SW480 (cell line): Measurements from ENCODE around the gene PASK.

ENCODE experiments used
- DNase-seq: peaks from one replicate; pipeline ENCODE4 v3.0.0-alpha.2; 2016; ENCODE audit warnings: low spot score

Gene PASK

DNA sequence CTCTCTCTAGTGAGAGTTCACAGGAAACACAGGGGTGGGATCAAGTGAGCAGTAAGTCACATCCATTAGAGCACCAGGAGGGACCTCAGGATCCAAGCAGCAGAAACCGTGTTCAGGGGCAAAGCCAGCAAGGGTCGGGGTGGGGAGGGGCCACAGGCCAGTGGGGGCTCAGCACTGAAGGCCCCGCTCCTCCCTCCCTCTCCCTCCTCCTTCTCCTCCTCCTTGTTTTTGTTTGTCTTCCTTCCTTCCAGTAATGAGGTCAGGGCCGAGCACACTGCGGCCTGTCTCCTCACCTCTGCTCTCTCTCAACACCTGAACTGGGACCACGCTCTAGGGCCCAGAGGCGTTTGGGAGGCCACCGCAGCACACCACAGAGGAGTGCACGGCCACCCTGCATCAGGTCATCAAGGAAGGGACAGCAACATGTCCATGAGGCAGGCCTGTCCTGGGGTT lies 68.1 kb downstream of the PASK start:
- DNase-seq, result no peak

DNA sequence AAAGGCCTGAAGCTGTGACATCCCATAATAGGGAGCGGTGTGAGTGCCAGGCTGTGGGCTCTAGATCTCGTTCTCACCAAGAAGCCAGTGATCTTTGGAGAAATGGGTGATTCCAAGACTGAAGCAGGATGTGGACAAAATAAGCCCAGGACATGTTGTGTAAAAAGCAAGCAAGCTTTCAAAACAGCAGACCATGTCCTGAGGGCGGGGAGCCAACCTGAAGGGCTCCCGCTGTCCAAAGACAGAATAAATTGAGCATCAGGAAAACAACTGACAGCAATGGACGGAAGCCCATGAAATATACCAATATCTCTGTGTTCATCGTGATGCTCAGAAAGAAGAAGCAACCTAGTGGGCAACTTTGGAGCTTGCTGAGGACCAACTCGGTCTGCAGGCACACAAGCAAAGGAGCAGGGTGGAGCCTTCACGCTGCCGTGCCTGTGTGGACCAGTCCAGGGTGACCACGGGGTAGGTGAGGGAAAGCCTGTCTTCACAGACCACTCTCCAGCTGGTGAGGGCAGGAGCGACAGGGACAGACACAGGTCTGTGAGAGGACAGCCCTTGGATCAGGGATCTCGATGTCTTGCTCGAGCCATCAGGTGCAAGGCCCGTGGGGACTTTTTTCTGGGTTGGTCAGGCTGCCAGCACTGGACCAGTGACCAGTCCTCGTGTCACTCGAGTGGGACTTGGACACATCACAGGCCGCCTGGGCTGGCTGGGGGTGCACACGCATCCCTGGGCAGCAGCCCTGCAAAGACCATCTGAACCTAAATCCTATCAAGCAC lies 68.7 kb downstream of the PASK start:
- no peak for DNase-seq

DNA sequence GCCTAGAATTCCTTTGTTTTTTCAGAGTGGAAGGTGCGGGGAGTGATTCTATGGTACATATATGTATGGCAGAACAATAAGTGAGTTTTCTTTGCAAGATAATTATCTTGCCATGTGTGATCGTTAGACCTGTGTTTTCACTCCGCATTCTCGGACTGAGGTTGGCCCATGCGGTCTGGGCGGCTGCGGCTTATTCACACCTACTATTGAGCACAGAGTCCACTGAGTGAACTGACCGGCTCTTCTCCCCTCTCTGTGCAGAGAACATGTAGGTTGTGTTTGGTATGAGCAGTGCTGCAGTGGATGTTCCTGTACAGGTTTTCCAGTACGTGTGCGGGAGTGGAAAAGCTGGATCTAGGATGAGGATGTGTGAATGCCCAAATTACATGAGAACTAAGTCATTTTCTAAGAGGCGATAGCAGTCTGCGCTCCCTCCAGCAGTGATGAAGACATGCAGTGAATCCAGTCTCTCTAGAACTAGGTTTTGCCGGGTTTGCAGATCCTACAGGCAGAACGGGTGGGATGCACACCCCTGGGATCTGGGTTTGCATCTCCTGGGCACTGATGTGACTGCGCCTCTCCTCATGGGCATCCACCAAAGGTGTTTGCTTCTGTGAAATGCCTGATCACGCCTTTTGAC lies 74.3 kb downstream of the PASK start:
- no peak for DNase-seq

DNA sequence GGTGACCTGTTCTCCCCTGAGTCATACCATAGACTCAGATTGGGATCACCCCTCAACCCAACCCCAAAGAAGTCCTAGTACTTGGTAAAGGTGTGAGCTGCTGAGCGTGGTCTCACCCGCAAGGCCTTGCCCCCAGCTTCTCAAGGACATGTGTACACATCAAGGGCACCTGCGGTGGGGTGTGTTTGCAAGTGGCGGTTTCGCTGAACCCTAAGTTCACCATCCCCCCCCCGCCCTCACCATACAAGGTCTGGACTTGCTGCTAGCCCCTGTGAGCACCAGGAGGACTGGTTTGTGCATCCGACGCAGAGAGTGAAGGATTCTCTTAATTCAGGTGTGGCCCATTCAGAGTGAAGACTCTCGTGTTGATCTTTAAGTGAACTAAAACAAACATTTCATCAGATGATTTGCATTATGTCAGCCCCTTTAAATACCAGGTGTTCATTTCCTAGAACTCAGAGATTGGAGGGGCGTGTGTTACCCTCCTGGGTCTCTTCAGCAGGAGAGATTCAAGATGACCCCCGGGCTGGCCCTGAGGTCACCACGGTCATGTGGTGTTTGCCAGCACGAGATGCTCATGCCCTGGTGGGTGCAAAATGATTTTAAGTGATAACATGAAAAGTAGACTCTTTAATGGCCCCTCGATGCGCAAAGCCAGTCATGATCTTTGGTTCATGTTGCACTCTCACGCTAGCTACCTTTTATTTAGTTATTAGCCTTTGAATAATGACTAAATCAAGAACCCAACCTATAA lies 75.0 kb downstream of the PASK start:
- DNase-seq, result no peak

DNA sequence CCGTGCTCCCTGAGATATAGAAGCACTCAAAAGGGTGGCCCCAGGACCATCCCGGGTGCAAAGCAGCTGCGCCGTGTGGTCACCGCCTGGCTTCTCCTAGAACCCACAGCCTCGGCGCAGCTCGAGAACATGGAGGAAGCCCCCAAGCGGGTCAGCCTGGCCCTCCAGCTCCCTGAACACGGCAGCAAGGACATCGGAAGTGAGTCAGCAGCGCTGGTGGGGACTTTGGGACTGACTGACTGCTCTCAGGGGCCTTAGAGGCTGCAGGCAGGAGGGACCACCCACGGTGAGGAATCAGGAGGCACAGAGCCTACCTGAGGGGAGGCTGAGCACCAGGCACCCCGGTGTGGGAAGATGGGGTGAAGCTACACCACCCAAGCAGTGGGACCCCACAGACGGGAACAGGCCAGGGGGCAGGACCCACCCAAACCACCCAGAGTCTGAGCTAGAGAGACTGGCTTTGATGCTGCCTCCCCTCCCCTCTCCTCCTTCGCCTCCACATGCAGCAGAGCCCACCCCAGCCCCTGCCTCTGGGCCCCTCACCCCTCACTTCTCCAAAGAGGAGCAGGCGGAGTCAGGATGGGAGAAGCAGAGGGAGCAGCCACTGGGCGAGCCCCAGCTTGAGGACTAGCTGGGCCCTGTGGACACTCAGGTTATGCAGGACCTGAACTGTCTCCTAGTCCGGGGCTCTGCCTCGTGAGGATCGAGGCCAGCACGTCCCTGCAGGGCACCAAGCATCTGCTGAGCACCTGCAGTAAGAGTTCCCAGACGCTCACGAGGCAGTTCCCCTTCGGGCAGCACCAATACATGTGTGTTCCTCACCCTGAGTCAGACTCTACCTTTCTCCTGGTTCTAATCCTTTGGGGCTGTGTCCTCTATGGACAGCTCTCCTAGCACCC lies 75.9 kb downstream of the PASK start:
- DNase-seq, result no peak

DNA sequence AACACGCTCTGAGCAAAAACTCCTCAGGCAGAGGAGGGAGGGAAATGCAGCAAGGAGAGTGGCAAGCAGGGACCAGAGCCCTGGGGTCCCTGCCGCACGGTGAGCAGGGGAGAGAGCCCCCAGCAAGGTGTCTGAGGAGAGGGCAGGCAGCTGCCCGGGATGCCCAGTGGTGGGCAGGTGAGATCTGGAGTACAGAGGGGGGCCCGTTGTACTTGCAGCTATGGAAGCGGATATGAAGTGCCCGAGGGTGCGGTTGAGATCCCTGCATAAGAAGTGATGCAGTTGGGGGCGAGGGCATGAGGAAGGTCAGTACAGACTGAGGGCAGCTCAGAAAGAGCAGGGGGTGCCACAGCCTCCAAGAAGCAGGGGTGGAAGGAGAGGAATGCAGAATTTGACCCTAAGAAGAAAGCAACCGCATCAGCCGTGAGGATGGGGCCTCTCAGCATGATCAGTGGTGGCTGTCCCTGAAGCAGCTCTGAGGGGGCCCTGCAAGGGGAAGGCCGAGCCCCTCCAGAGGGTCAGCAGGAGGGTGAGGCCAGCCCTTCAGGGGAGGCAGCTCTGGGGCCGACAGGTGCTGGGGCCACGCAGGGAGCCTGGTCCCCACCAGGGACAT lies 76.6 kb downstream of the PASK start:
- DNase-seq, result no peak

DNA sequence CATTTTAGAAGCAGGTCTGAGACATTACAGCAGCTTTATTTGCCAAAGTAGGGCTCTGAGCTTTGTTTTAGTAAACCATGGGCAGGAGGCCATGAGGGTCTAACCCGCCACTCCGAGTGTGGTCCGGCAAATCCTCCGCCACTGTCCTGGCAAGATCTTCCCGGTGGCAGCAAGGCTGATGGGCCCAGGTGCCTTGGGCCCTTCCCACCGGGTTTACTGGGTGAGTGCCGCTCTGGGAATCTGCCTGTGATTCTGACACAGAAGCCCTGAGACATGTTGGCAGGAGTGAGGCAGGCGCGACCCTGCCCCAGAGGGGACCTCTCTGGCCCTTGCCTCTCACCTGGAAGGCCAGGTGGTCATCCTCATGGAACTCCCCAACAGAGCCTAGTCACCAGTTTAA lies 77.1 kb downstream of the PASK start:
- DNase-seq, result no peak

DNA sequence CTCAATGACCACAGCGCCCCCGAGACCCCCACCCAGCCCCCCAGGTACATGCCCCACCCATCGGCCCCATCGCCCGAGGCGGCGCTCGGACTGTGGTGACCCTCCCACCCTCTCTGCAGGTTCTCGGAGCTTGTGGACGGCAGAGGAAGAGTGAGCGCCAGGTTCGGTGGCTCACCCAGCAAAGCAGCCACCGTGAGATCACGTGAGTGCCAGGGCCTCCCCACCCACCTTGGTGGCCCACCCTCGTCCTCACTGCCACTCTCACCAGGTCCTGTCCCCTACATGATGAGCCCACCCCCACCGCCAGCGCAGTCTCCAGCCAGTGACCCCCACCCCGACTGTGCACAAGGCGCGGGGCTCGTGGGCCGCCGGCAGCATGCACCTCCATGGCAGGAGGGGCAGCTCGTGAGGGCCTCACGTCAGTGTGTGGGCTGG lies 77.6 kb downstream of the PASK start:
- no peak for DNase-seq

DNA sequence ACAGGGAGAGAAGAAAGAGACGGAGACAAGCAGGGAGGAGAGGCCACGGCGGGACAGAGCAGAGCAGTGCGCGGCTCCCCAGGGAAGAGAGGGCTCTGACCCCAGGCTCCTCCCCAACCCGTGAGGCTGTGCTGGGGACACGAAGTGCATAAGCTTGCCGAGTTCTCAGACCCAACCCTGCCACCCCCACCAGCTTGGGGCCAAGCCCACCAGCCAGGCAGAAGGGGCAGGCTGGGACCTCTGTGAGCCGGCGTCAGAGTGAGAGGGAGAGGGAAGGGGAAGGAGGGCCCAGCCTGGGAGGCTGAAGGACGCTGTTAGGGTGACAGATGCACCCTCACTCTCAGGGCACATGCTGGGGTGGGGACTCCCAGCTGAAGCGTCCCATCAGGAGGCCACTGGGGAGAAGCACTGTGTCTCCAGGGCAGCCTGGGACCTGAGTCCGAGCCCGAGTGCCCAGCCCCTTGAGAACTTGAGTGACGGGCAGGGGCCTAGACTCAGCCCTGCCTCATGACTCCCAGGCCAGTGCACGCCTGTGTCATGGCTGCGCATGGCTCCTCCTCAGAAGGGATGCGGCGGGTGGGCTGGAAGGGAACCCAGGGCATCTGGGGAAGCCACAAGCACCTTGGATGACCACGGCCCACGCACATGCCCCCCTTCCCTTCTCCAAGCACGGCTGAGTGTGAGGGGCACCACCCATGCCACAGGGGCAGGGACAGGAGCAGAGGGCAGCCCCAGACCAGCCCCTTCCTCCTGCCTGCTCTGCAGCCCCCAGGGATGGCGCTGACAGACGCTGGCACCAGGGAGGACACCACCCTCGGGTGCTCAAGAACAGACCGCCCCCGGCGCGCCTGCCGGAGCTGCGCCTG lies 78.2 kb downstream of the PASK start:
- no peak for DNase-seq

DNA sequence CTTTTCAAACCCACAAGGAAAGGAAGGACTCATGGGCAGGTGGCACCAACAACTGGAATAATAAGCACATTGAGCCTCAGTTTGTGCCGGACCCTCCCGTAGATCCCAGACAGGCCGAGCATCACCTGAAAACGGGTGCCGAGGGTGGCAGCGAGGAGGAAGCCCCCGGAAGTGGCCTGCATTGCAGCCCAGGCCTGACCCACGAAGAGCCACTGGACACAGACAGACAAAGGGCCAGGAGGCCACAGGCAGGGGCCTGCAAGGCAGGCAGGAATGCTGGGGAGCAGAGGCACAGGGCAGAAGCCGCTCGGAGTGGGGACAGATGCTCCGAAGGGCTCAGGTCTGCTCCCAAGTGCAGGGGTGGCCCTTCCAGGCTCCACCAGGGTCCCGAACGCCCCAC lies 78.9 kb downstream of the PASK start:
- no peak for DNase-seq

DNA sequence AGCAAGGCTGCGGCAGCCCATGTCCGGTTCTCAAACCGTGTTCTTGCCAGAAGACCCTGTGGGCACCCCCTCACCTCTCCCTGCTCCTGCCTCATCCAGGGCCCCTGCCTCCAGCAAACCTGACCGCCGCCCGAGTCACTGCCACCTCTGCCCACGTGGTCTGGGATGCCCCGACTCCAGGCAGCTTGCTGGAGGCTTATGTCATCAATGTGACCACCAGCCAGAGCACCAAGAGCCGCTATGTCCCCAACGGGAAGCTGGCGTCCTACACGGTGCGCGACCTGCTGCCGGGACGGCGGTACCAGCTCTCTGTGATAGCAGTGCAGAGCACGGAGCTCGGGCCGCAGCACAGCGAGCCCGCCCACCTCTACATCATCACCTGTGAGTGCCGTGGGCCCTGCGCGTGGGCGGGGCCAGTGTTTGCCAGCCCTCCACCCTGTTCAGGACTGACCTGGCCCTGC lies 79.4 kb downstream of the PASK start:
- no peak for DNase-seq

DNA sequence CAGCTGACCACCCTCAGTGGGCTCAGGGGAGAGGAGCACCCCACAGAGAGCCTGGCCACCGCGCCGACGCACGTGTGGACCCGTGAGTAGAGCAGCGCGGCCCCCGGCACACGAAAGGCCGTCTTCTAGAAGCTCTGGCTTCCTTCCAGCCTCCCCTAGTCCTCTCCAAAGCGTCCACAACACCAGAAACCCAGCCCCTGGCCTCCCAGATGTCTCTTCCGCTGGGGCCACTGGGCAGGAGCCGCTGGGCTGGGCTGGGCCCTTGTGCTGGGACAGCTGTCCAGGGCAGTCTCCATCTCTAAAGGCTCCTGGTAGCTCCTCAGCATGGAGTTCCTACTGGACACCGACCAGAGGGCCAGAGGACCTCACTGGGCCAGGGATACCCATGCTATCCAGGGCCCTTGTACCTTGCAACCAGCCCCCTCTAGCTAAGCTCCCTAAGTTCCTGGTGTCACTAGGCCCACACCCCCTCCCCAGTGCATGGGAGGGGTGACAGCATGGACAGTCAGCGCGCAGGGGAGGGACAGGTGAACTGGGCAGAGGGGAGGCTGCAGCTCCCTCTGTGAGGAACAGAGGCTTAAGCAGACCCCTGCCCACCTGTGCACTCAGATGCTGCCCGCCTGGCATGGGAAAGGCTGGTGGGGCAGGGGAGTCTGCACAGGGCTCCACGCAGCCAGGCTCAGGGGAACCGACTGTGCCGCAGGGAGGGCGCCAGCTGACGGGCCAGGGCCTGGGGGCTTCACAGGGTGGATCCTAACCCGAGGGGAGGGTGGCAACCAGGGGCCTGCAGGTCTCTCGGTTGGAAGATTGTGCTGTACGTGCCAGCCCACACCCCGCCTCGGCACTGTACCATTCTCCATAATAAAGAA lies 80.1 kb downstream of the PASK start:
- no peak for DNase-seq

DNA sequence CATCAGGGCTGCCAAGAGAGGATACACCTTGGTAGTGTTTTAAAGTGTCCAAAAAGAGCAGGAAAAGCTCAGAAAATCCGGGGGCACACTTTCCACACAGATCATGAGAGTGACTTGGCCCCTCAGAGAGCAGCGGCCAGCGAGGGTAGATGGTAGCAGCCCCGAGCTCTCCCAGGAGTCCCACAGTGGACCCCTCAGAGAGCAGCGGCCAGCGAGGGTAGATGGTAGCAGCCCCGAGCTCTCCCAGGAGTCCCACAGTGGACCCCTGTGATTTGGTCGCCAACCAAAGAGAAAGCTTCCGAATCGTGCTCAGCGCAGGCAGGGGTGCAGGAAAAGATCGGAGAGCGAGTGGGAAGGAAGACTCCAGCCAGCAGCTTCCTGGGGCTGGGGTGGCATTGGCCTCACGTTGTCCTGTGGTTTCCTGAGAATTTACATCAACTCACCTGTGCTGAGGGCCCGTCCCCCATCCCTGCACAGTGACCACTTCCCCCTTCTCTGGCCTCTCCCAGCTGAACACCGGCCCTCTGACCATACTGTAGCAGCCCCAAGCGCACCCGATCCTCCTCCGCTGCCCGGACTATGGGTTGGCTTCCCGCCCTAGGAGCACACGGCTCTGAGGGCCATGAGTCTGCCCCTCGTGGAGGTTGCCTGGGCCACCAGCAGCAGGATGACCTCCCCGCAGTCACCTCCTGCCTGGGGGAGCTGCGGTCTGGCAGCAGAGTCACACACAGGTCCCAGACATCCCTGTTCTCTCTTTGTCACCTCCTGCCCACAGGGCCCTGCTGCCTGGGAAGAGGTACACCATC lies 80.9 kb downstream of the PASK start:
- no peak for DNase-seq

DNA sequence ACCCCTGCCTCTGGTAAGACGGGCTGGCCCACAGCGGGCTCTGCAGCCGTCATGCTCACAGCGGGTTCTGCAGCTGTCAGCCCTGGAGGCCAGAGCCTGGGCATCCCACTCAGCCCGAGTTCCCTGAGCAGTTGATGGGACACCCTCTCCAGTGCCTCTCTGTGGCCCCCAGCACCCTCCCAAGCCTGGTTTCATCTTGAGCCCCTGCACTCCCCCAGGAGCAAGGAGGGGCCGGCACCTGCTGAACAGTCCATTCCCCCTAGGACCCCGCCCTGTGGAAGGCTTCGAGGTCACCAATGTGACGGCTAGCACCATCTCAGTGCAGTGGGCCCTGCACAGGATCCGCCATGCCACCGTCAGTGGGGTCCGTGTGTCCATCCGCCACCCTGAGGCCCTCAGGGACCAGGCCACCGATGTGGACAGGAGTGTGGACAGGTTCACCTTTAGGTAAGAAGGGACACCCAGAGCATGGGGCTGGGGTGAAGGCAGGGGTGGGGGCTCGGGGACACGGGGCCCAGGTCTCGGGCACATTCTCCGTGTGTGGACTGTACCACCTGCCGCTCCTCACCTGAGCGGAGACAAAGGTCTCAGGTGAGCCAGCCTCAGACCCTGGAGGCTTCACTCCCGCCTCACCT lies 81.7 kb downstream of the PASK start:
- no peak for DNase-seq

DNA sequence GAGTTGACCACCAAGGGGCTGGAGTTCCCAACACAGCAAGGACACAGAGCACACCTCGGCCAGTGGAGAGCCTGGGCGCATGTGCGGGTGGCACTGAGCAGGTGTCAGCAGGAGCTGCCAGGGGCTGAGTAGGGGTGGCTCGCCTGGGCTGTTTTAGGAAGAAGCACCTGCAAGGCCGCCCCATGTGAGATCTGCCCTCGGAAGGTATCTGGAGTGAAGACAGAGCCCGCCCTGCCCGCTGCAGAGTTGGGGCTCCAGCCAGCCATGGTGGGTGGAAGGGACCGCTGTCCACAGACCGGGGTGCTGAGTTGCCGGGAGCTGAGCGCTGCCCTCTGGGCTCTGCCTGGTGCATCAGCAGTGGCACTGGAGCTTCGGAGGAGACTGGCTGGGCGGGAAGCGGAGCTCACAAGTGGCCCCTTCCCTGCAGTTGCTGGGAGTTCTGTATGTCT lies 82.4 kb downstream of the PASK start:
- no peak for DNase-seq

DNA sequence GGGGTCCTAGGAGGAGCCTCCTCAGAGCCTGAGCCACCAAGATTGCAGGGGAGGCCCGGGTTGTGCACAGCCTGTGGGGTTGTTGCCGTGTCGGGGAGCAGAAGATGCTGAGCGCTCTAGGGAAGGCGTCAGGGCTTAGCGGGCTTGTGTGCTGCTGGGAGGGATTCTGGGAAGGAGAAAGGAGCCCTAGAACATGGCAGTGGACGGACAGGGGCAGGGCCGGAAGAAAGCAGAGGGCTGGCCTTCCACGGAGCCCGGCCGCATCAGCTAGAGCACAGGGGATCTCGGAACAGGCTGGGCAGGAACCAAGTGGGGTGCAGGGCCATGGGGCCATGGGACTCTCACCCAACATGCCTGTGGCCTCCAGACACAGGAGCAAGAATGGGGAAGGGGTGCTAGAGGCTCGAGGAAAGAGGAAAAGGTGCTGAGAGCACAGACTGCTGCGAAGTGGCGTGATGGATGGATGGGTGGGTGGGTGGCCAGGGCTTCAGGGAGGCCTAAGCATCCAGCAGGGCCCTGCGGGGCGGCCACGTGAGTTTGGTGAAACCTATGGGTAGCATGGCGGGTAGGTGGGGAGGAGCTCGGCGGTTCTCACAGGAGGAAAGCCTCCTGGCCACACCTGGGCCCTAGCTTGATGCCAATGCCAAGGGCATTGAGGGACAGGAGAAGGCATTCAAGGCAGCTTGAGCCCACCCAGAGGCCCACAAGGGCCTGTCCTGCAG lies 82.9 kb downstream of the PASK start:
- no peak for DNase-seq

DNA sequence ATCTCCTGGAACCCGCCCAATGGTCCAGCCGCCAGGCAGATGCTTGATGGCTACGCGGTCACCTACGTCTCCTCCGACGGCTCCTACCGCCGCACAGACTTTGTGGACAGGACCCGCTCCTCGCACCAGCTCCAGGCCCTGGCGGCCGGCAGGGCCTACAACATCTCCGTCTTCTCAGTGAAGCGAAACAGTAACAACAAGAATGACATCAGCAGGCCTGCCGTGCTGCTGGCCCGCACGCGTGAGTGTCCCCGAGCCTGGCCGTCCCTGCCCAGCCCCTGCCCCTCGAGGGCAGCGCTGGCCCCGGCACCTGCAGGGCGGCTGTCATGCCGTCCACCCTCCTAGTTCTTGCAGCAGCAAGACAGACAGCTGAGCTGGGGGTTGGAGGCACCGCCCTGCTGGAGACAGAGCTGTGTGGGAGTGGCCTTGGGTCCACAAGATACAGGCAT lies 83.9 kb downstream of the PASK start:
- no peak for DNase-seq
